ENCODE results near the gene SSNA1. TPM values are rescaled to one million over a fixed set of nuclear protein-coding genes. Genes with fewer than 3 reads are reported as not detected.
A peak's percentile ranks its signal among the peaks of the same experiment; 100 is the strongest.

Gene SSNA1
- total RNA-seq, 4 donors from 2014 or later: 37.3 to 73.9 (median 53.5) TPM

GRCh38 chr9:137173796-137174664 is 14.4 kb upstream of the SSNA1 start:
- Histone ChIP-seq H3K36me3 (peaks cover 0 to 23% (median 0%) of the 10 kb centered on the region in 3 donors), H3K9me3 (no peaks in the 10 kb centered on the region), H3K4me1 (peaks cover 0 to 18% (median 5%) of the 10 kb centered on the region in 4 donors), H3K4me3 (no peak overlapping the region), H3K27ac (no peak overlapping the region), H3K27me3 (peaks cover 4 to 20% of the 10 kb centered on the region in 2 donors)
- TF ChIP-seq, protein P1, sequence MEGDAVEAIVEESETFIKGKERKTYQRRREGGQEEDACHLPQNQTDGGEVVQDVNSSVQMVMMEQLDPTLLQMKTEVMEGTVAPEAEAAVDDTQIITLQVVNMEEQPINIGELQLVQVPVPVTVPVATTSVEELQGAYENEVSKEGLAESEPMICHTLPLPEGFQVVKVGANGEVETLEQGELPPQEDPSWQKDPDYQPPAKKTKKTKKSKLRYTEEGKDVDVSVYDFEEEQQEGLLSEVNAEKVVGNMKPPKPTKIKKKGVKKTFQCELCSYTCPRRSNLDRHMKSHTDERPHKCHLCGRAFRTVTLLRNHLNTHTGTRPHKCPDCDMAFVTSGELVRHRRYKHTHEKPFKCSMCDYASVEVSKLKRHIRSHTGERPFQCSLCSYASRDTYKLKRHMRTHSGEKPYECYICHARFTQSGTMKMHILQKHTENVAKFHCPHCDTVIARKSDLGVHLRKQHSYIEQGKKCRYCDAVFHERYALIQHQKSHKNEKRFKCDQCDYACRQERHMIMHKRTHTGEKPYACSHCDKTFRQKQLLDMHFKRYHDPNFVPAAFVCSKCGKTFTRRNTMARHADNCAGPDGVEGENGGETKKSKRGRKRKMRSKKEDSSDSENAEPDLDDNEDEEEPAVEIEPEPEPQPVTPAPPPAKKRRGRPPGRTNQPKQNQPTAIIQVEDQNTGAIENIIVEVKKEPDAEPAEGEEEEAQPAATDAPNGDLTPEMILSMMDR (IDR thresholded peaks at IDR 0.05): no peak
- TF ChIP-seq EP300 (IDR thresholded peaks at IDR 0.05): no peak
- TF ChIP-seq POLR2A (IDR thresholded peaks at IDR 0.05): no peak
- no peak for DNase-seq (ENCODE audit: low spot score in 2 of 2)
- WGBS, 2 donors: 82 to 83% methylated on average over 35 to 40 of the region's 45 CpGs

- 41 to 45% methylated on average over 11 to 27 of the region's 34 CpGs for WGBS, 2 donors
Observed at GRCh38 chr9:137174722-137175293, 13.7 kb upstream of the SSNA1 start.

DNA sequence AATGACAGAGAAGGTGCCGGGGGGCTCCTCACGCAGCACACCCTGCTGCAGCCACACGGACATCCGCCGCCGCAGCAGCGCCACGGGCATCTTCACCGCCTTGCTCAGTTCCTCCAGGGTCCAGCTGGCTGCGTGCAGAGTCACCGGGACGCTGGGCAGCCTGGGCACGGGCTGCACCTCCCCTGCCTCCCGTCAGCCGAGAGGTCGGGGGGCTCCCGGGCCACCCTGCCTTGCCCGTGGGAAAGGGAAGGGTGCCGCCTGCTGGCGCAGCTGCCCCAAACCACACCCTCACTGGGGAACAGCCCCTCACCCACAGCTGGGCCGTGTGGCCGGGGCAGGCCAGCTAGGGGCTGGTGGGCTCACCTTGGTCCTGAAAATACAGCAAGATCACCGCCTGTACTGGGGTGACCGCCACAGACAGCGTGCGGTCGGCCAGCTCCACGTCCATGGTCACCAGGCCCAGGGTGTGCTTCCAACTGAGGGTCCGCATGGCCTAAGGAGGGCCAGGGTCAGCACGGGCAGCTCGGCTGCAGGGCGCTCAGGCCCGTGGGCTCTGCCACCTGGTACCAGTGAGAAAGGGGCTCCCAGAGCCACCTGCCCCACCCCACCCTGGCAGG is 13.0 kb upstream of the SSNA1 start:
- DNase-seq (ENCODE audit: low spot score in 2 of 2): no peak
- no peak overlapping the region for H3K27ac ChIP-seq
- WGBS, 2 donors: 40 to 56% methylated on average over 13 to 19 of the region's 33 CpGs

More at GRCh38 chr9:137174722-137175293, 13.7 kb upstream of the SSNA1 start:
- Histone ChIP-seq H3K4me1 (peaks cover 0 to 10% (median under 1%) of the 10 kb centered on the region in 4 donors), H3K36me3 (peaks cover 0 to 31% (median 8%) of the 10 kb centered on the region in 3 donors), H3K9me3 (no peaks in the 10 kb centered on the region), H3K4me3 (no peak overlapping the region), H3K27me3 (peaks cover 1 to 18% of the 10 kb centered on the region in 2 donors), H3K27ac (no peak overlapping the region)
- TF ChIP-seq, protein P1 (IDR thresholded peaks at IDR 0.05): no peak
- TF ChIP-seq POLR2A (IDR thresholded peaks at IDR 0.05) (no peak), EP300 (IDR thresholded peaks at IDR 0.05) (no peak)
- no peak for DNase-seq (ENCODE audit: low spot score in 2 of 2)

GRCh38 chr9:137176302-137177182 is 11.9 kb upstream of the SSNA1 start:
- H3K27me3 ChIP-seq: peaks cover 0 to under 1% of the 10 kb centered on the region in 2 donors
- DNase-seq (ENCODE audit: low spot score in 2 of 2): no peak
- 51 to 61% methylated on average over 16 to 17 of the region's 17 CpGs for WGBS, 2 donors
- H3K4me3 ChIP-seq: no peak overlapping the region
- H3K27ac ChIP-seq: no peak overlapping the region
- H3K36me3 ChIP-seq: peaks cover 3 to 48% (median 24%) of the 10 kb centered on the region in 3 donors
- no peaks in the 10 kb centered on the region for H3K9me3 ChIP-seq
- TF ChIP-seq, protein P1 (IDR thresholded peaks at IDR 0.05): peak; percentile 12 to 40 (median 26)
- TF ChIP-seq POLR2A (IDR thresholded peaks at IDR 0.05) (no peak), EP300 (IDR thresholded peaks at IDR 0.05) (no peak)
- H3K4me1 ChIP-seq: peaks cover 0 to 8% (median 0%) of the 10 kb centered on the region in 4 donors

More for the DNA sequence above, 13.0 kb upstream of the SSNA1 start:
- Histone ChIP-seq H3K4me3 (no peak overlapping the region), H3K27me3 (peaks cover 0 to 11% of the 10 kb centered on the region in 2 donors), H3K4me1 (peaks cover 0 to 8% (median 0%) of the 10 kb centered on the region in 4 donors), H3K9me3 (no peaks in the 10 kb centered on the region), H3K36me3 (peaks cover 3 to 37% (median 14%) of the 10 kb centered on the region in 3 donors)
- TF ChIP-seq, protein P1 (IDR thresholded peaks at IDR 0.05): no peak
- no peak for TF ChIP-seq POLR2A (IDR thresholded peaks at IDR 0.05)
- no peak for TF ChIP-seq EP300 (IDR thresholded peaks at IDR 0.05)

Data from tibial nerve (tissue), 4 donors.